GM19467 (cell line): ENCODE results near the gene GRIA1.

Experiments
- ATAC-seq: cut with Tn5 transposase; IDR thresholded peaks from one replicate; pipeline ENCODE4 v1.9.1; 2021; ENCODE audit warnings: mild to moderate bottlenecking, moderate library complexity; ENCODE audit not compliant: unreplicated experiment

GRIA1 gene

GRCh38 chr5:153490118-153491037, at the start of gene GRIA1:
GRIA1 (plus strand) TSS chr5:153490670.
- ATAC-seq: no peak

- no peak for ATAC-seq
Observed at GRCh38 chr5:153445875-153446579, 44.4 kb upstream of the GRIA1 start.

- ATAC-seq: no peak
Observed at GRCh38 chr5:153447534-153447933, 42.9 kb upstream of the GRIA1 start.

GRCh38 chr5:153456354-153456753, 34.1 kb upstream of the GRIA1 start:
- ATAC-seq: no peak

GRCh38 chr5:153456993-153457392, 33.5 kb upstream of the GRIA1 start:
- ATAC-seq: no peak

GRCh38 chr5:153458268-153458667, 32.2 kb upstream of the GRIA1 start:
- no peak for ATAC-seq

GRCh38 chr5:153459051-153459743, 31.3 kb upstream of the GRIA1 start:
- no peak for ATAC-seq

GRCh38 chr5:153460421-153460820, 30.0 kb upstream of the GRIA1 start:
- no peak for ATAC-seq

- no peak for ATAC-seq
Observed at GRCh38 chr5:153461341-153461740, 29.1 kb upstream of the GRIA1 start.

GRCh38 chr5:153463806-153464205, 26.7 kb upstream of the GRIA1 start:
- no peak for ATAC-seq

- ATAC-seq: no peak
Observed at GRCh38 chr5:153467546-153467945, 22.9 kb upstream of the GRIA1 start.

GRCh38 chr5:153469423-153469822, 21.0 kb upstream of the GRIA1 start:
- ATAC-seq: no peak

- ATAC-seq: no peak
Observed at GRCh38 chr5:153470736-153471135, 19.7 kb upstream of the GRIA1 start.

GRCh38 chr5:153476767-153477166, 13.7 kb upstream of the GRIA1 start:
- no peak for ATAC-seq

GRCh38 chr5:153480401-153480800, 10.1 kb upstream of the GRIA1 start:
- peak; percentile 88 for ATAC-seq

- no peak for ATAC-seq
Observed at GRCh38 chr5:153483482-153483881, 7.0 kb upstream of the GRIA1 start.

- no peak for ATAC-seq
Observed at GRCh38 chr5:153485641-153486040, 4.8 kb upstream of the GRIA1 start.

GRCh38 chr5:153486771-153487170, 3.7 kb upstream of the GRIA1 start:
- no peak for ATAC-seq

GRCh38 chr5:153489611-153490010, 859 bp upstream of the GRIA1 start:
- ATAC-seq: no peak

GRCh38 chr5:153491038-153491744, 721 bp downstream of the GRIA1 start:
- no peak for ATAC-seq

- no peak for ATAC-seq
Observed at GRCh38 chr5:153491856-153492255, 1.4 kb downstream of the GRIA1 start.
